A172 (cell line): ENCODE data around the gene CPPED1. TPM values are rescaled to one million over a fixed set of nuclear protein-coding genes. Genes with fewer than 3 reads are reported as not detected.
A peak's percentile ranks its signal among the peaks of the same experiment; 100 is the strongest.

Source experiments
- DNase-seq: peaks from one replicate; pipeline ENCODE4 v3.0.0-alpha.2; 2015; ENCODE audit warnings: low spot score
- total RNA-seq: library from RNA; depleted of rRNA; stranded (reverse); fragments of >200 nt; shearing (Covaris generic); gene quantifications from 2 replicates; pipeline ENCODE4 v1.2.3, GENCODE V29; 2014

CPPED1 gene
- total RNA-seq, 1 experiment from 2014 or later = 51.8 TPM

DNA sequence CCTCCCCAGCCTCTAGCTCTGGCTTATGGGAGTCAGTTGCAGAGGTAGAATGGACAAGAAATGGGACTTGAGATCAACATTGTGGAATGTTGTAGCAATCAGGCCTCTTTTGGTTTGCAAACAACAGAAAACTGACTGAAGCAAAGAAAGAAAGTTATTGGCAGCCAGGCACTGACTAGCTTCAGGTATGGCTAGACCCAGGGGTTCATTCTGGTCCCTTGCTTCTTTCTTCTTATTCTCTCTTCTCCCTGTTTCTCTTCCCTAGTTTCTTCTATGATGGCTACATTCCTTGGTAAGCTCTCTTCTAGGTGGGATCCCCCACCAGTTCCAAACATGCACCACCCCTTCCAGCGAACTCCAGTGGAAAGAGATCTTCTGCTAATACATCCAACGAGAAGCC lies 154.3 kb downstream of the CPPED1 start:
- DNase-seq = no peak

GRCh38 chr16:12646490-12647274 lies 157.0 kb downstream of the CPPED1 start:
- peak; percentile 94 for DNase-seq

DNA sequence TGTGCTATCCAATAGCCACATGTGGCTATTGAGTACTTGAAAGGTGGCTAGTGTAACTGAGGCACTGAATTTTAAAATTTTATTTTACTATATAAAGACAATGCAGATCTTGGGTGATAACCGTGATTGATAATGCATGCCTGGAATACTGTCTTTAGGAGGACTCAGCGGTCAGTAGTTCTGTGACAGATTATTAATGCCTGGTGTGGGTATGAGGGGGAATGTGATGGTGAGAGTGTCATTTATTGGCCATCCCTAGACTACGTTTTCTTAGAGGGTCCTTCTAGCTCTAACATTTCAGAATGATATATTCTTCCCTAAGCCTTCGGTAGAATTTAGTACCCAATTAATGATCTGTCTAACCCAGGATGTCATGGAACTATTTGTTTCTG lies 157.6 kb downstream of the CPPED1 start:
- DNase-seq = no peak

- no peak for DNase-seq
Measured at GRCh38 chr16:12643034-12643455, 160.6 kb downstream of the CPPED1 start.

DNA sequence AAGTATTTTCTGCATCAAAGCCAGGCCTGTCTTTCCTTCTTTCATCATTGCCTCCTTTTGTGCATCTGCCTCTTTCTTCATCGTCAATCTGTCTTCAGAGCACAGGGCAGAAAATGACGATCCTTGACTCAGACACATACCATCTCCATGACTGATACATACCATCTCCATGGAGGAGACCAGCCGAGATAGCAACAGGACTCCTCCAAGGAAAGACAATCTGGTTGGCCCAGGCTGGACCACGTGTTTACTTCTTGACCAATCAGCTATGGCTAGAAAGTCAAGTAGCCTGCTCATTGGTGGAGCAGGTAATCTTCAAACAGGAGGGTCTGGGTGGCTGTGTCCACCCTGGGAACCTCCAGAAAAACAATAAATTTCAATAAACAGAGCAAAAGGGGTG lies 164.6 kb downstream of the CPPED1 start:
- DNase-seq = peak; percentile 84

GRCh38 chr16:12637002-12637401 lies 166.7 kb downstream of the CPPED1 start:
- DNase-seq = no peak

DNA sequence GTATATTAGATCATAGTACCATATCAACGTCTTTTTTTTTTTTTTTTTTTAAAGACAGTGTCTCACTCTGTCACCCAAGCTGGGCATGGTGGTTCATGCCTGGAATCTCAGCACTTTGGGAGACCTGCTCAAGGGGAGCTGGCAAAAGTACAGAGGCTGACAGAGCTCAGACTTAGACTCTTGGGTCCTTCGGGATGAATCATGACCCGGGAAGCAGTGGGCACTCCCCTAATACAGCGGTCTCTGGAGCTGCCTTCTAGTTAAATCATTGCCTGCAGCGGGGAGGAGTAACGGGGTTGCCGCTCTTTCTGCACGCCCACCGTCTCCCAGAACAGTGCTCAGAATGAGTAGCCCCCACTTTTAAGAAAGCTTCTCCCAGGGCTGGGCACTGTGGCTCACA lies 174.4 kb downstream of the CPPED1 start:
- peak; percentile 90 for DNase-seq

- peak; percentile 58 for DNase-seq
Measured at GRCh38 chr16:12628536-12628935, 175.2 kb downstream of the CPPED1 start.

DNA sequence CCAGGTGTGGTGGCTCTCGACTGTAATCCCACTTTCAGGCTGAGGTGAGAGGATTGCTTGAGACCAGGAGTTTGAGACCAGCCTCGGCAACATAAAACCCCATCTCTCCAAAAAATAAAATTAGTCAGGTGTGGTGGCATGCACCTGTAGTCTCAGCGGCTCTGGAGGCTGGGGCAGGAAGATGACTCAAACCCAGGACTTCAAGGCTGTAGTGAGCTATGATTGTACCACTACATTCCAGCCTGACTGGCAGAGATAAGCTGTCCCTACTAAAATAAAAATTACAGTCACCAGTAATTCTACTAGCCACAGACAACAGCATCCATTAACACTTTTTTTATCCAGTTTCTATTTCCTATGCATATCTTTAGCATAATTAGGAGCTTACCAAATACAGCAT lies 176.3 kb downstream of the CPPED1 start:
- DNase-seq = peak; percentile 78

GRCh38 chr16:12626411-12626810 lies 177.3 kb downstream of the CPPED1 start:
- no peak for DNase-seq

GRCh38 chr16:12625716-12626115 lies 178.0 kb downstream of the CPPED1 start:
- no peak for DNase-seq

GRCh38 chr16:12625068-12625467 lies 178.6 kb downstream of the CPPED1 start:
- DNase-seq = no peak

GRCh38 chr16:12620150-12620549 lies 183.5 kb downstream of the CPPED1 start:
- DNase-seq = no peak

DNA sequence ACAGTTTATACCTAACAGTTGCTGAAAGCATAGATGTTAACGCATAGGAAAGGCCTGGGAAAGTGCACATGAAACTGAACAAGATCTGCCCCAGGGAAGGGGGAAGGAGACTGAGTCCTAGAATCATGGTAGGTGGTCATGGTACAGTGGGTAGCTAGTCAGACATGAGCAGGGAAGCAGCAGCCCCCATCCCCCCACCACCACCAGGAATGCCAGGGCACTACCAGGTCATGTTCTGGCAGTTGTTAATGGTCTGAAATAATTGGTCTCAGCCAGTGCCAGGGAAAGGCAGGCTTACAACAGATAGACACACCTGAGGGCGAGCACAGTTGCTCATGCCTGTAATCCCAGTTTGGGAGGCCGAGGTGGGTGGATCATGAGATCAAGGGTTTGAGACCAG lies 185.2 kb downstream of the CPPED1 start:
- DNase-seq = no peak

GRCh38 chr16:12617401-12617819 lies 186.3 kb downstream of the CPPED1 start:
- DNase-seq = no peak

- peak; percentile 18 for DNase-seq
Measured at GRCh38 chr16:12614662-12615278, 188.9 kb downstream of the CPPED1 start.

- no peak for DNase-seq
Measured at GRCh38 chr16:12613992-12614661, 189.6 kb downstream of the CPPED1 start.

- DNase-seq = peak; percentile 100
Measured at GRCh38 chr16:12613131-12613991, 190.3 kb downstream of the CPPED1 start.

GRCh38 chr16:12612598-12613101 lies 191.0 kb downstream of the CPPED1 start:
- DNase-seq = peak; percentile 97

GRCh38 chr16:12611916-12612597 lies 191.6 kb downstream of the CPPED1 start:
- peak; percentile 43 for DNase-seq

- DNase-seq = peak; percentile 80
Measured at GRCh38 chr16:12611006-12611477, 192.6 kb downstream of the CPPED1 start.
